Left lung (tissue), 10 donors: ENCODE results near the gene SLC13A5. TPM values are rescaled to one million over a fixed set of nuclear protein-coding genes. Genes with fewer than 3 reads are reported as not detected.

Experiments used
- ATAC-seq: fragments of 200-7000 bp; cut with Tn5 transposase; one replicate; pipeline ENCODE4 v1.9.1; 2020; ENCODE audit warnings: moderate library complexity
- DNase-seq, 4 donors: peaks; one replicate each; pipeline ENCODE4 v3.0.0-alpha.2; 2013 to 2020
- H3K27ac ChIP-seq, 2 donors: fragments of 200-600 bp; sonication (generic) in 1 of 2; one replicate each; pipeline versions ENCODE4 v1.5.0 to v1.8.0; 2020 to 2021
- H3K27me3 ChIP-seq, 2 donors: fragments of 200-600 bp; sonication (generic) in 1 of 2; one replicate each; pipeline versions ENCODE4 v1.5.0 to v1.8.0; 2020 to 2021
- H3K36me3 ChIP-seq, 2 donors: fragments of 200-600 bp; sonication (generic) in 1 of 2; one replicate each; pipeline versions ENCODE4 v1.5.0 to v1.8.0; 2020 to 2021
- H3K4me1 ChIP-seq, 2 donors: fragments of 200-600 bp; one replicate each; pipeline ENCODE4 v1.8.0; 2021
- H3K4me3 ChIP-seq, 2 donors: fragments of 200-600 bp; sonication (generic) in 1 of 2; one replicate each; pipeline versions ENCODE4 v1.5.0 to v1.8.0; 2020 to 2021; ENCODE audit warnings: mild to moderate bottlenecking in 1 of 2
- H3K9me3 ChIP-seq, 2 donors: fragments of 200-600 bp; sonication (generic) in 1 of 2; one replicate each; pipeline versions ENCODE4 v1.5.0 to v1.8.0; 2020 to 2021
- intact Hi-C, 2 donors: fragments of 100-400 bp; cut with DNase I; formaldehyde crosslinking; loops; one replicate each; pipeline versions ENCODE4 v1.11.2 to v1.14.2; 2022
- microRNA-seq, 2 donors: library from miRNA; unstranded; fragments of <30 nt; microRNA quantifications; one replicate each; pipeline ENCODE4, GENCODE V29; 2019
- polyA plus RNA-seq, 6 donors: library from polyadenylated mRNA; unstranded; fragments of 120-200 nt; gene quantifications; one replicate each; pipeline ENCODE4 v1.2.1, GENCODE V29; 2013; ENCODE audit not compliant: insufficient read length in 6 of 6
- total RNA-seq, 2 donors: library from RNA; stranded (reverse); fragmentation: NEBNext Ultra II Directional; extraction: Animal tissue kit (Norgen Biotek cat#: 25700); gene quantifications; one replicate each; pipeline ENCODE4 v1.2.1, GENCODE V29; 2021
- TF ChIP-seq, protein P1 (sequence below), 2 donors: fragments of 200-600 bp; sonication (generic) in 1 of 2; IDR thresholded peaks; one replicate each; pipeline versions ENCODE4 v1.5.0 to v1.8.0; 2021; ENCODE audit warnings: antibody characterized with exemption in 2 of 2
- donor health status: DM: no; HTN: yes; CAD: no.
- donor health status: DM: no; HTN: no; CAD: no.

SLC13A5 gene
- total and polyA plus RNA-seq, 8 donors, result 0.17 to 0.77 (median 0.47) TPM; not detected in 1

DNA sequence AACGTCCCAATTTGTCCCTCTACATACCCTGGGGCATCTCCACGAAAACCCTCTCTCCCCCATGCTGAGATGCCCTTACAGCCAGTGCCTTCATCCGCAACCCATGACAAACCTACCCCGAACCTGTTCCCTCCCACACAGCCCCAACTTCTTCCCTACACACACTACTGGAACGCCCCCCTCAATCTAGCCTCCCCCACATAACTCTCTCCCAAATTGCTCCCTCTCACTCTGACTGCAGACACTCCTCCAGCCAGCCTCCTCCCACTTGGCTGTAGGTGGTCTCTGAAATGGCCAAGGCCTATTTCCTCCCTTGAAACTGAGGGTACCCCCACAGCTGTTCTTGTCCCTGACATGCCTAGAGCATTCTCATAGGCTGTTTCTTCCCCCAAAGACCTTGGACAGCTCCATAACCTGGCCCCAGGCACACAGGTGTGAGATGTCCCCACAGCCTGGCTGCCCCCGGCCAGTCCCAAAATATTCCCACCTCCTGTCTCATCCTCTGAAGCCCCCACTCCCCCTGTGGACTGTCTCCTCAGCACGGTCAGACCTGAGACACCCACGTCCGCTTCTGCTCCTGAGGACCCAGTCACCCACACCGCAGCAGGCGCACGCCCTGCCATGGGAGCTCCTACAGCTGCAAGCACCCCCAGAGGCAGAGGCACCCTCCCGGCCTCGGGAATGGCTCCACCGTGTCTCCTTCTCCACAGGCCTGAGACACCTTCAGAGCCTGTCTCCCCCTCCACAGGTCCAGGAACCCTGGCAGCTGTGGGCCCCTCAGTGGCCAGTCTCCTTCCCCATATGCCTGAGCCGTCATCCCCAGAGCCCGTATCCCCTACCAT, 76.3 kb downstream of the SLC13A5 start:
- no peak overlapping the region for H3K27ac ChIP-seq
- TF ChIP-seq, protein P1, sequence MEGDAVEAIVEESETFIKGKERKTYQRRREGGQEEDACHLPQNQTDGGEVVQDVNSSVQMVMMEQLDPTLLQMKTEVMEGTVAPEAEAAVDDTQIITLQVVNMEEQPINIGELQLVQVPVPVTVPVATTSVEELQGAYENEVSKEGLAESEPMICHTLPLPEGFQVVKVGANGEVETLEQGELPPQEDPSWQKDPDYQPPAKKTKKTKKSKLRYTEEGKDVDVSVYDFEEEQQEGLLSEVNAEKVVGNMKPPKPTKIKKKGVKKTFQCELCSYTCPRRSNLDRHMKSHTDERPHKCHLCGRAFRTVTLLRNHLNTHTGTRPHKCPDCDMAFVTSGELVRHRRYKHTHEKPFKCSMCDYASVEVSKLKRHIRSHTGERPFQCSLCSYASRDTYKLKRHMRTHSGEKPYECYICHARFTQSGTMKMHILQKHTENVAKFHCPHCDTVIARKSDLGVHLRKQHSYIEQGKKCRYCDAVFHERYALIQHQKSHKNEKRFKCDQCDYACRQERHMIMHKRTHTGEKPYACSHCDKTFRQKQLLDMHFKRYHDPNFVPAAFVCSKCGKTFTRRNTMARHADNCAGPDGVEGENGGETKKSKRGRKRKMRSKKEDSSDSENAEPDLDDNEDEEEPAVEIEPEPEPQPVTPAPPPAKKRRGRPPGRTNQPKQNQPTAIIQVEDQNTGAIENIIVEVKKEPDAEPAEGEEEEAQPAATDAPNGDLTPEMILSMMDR (IDR thresholded peaks at IDR 0.05), result no peak
- H3K9me3 ChIP-seq, result no peaks in the 10 kb centered on the region
- DNase-seq, result peak in 1 of 4 donors; percentile 71
- H3K4me1 ChIP-seq, result peaks cover 3 to 17% of the 10 kb centered on the region in 2 donors
- H3K4me3 ChIP-seq, result no peak overlapping the region
- H3K36me3 ChIP-seq, result peaks cover 0 to 32% of the 10 kb centered on the region in 2 donors
- no peaks in the 10 kb centered on the region for H3K27me3 ChIP-seq
- ATAC-seq, result no peak
- intact Hi-C loops, result no loop called here

DNA sequence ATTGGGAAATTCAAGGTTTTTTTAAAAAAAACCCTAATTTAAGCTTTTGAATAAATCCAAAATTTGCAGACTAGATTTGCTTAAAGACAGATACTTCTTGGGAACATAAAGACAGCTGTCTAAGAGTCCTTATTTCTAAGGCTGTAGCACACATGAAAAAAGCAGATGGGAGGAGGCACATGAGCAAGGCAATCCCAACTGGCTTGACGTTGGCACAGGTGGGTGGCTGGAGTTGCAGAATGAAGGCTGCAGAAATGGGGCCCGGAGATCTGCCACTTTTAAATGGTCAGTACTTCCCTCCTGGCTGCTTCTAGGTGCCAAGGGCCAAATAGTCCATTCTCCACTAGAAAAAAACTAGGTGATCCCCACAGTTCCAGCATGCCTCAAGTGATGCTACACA, 77.1 kb downstream of the SLC13A5 start:
- intact Hi-C loops, result no loop called here
- Histone ChIP-seq H3K4me1 (peaks cover 0 to 13% of the 10 kb centered on the region in 2 donors), H3K9me3 (no peaks in the 10 kb centered on the region), H3K27me3 (no peaks in the 10 kb centered on the region), H3K27ac (no peak overlapping the region), H3K4me3 (no peak overlapping the region), H3K36me3 (peaks cover 0 to 38% of the 10 kb centered on the region in 2 donors)
- ATAC-seq (no peak), DNase-seq (no peak)
- TF ChIP-seq, protein P1 (IDR thresholded peaks at IDR 0.05), result no peak

Small RNAs within 50 kb of the gene (microRNA-seq; reads per million reads assigned to microRNA genes)
- gene MIR4520-1 (0 reads per million in 2 donors), gene MIR4520-2 (0 reads per million in 2 donors)

Other genes with a start within 250 kb of the SLC13A5 start
- gene PITPNM3, start 156.8 kb downstream of the SLC13A5 start, total RNA-seq, result 10 to 100 TPM; 12.3 to 13.8 TPM
- gene PITPNM3, start 156.8 kb downstream of the SLC13A5 start, polyA plus RNA-seq, result 1 to 10 TPM; 3.6 to 6.3 (median 5.5) TPM
- gene KIAA0753, start 72.7 kb downstream of the SLC13A5 start, total RNA-seq, result 10 to 100 TPM; 15.8 to 18.6 TPM
- 10 to 100 TPM; 32.2 to 46.7 (median 39.9) TPM for gene KIAA0753, start 72.7 kb downstream of the SLC13A5 start, polyA plus RNA-seq
- 100 to 1,000 TPM in 1 of 2 donors, 10 to 100 TPM in 1; 93.1 to 102 TPM for gene TXNDC17, start 72.3 kb downstream of the SLC13A5 start, total RNA-seq
- 100 to 1,000 TPM in 1 of 6 donors, 10 to 100 TPM in 5; 78.9 to 101 (median 89.1) TPM for gene TXNDC17, start 72.3 kb downstream of the SLC13A5 start, polyA plus RNA-seq
- 10 to 100 TPM; 19.1 to 26.8 TPM for gene MED31, start 61.8 kb downstream of the SLC13A5 start, total RNA-seq
- gene MED31, start 61.8 kb downstream of the SLC13A5 start, polyA plus RNA-seq, result 10 to 100 TPM; 22.0 to 29.8 (median 24.1) TPM
- 1 to 10 TPM; 1.3 to 2.2 TPM for gene C17orf100, start 61.6 kb downstream of the SLC13A5 start, total RNA-seq
- 1 to 10 TPM; 4.9 to 7.6 (median 6.5) TPM for gene C17orf100, start 61.6 kb downstream of the SLC13A5 start, polyA plus RNA-seq
- 10 to 100 TPM; 62.9 to 63.0 TPM for gene XAF1, start 42.7 kb upstream of the SLC13A5 start, total RNA-seq
- gene XAF1, start 42.7 kb upstream of the SLC13A5 start, polyA plus RNA-seq, result 10 to 100 TPM; 19.8 to 41.3 (median 25.0) TPM
- under 1 TPM in 1 of 2 donors, not detected in 1; 0.17 TPM for gene FBXO39, start 62.8 kb upstream of the SLC13A5 start, total RNA-seq
- gene FBXO39, start 62.8 kb upstream of the SLC13A5 start, polyA plus RNA-seq, result under 1 TPM; 0.31 to 0.70 (median 0.49) TPM
- gene TEKT1, start 118.4 kb upstream of the SLC13A5 start, total RNA-seq, result 1 to 10 TPM in 1 of 2 donors, not detected in 1; 4.9 TPM
- gene TEKT1, start 118.4 kb upstream of the SLC13A5 start, polyA plus RNA-seq, result 10 to 100 TPM in 1 of 6 donors, 1 to 10 TPM in 5; 1.4 to 13.6 (median 7.8) TPM